Smooth muscle cell (in vitro differentiated cells): ENCODE measurements around the gene XYLT1. TPM values are rescaled to one million over a fixed set of nuclear protein-coding genes. Genes with fewer than 3 reads are reported as not detected.
"Not testable (repeated sequence)": the region's sequence is repeated elsewhere in the genome, so short reads cannot be mapped to it uniquely, and the experiment has no call there.

Experiments used
- DNase-seq: peaks from one replicate; lab custom pipeline; 2025; ENCODE audit not compliant: unreplicated experiment; lab: John Stamatoyannopoulos, UW
- H2AFZ ChIP-seq: fragments of 200-600 bp; sonication (generic); 2 replicates; pipeline ENCODE4 v1.6.0; 2016; ENCODE audit warnings: antibody characterized with exemption, low read depth, mild to moderate bottlenecking
- H3F3A ChIP-seq: fragments of 200-600 bp; sonication (generic); 2 replicates; pipeline ENCODE4 v1.6.0; 2017; ENCODE audit warnings: antibody characterized with exemption, low read depth
- H3K27ac ChIP-seq: fragments of 200-600 bp; sonication (generic); 2 replicates; pipeline ENCODE4 v1.5.1; 2016; ENCODE audit warnings: low read depth, mild to moderate bottlenecking
- H3K27me3 ChIP-seq: fragments of 200-600 bp; sonication (generic); 2 replicates; pipeline ENCODE4 v1.6.1; 2016; ENCODE audit warnings: low read depth, mild to moderate bottlenecking
- H3K36me3 ChIP-seq: fragments of 200-600 bp; sonication (generic); 2 replicates; pipeline ENCODE4 v1.5.1; 2016; ENCODE audit warnings: low read depth
- H3K4me1 ChIP-seq: fragments of 200-600 bp; sonication (generic); 2 replicates; pipeline ENCODE4 v1.5.1; 2016; ENCODE audit warnings: low read depth
- H3K4me2 ChIP-seq: fragments of 200-600 bp; sonication (generic); 2 replicates; pipeline ENCODE4 v1.6.0; 2016; ENCODE audit warnings: mild to moderate bottlenecking
- H3K4me3 ChIP-seq: fragments of 200-600 bp; sonication (generic); 2 replicates; pipeline ENCODE4 v1.5.1; 2016; ENCODE audit warnings: mild to moderate bottlenecking
- H3K79me2 ChIP-seq: fragments of 200-600 bp; sonication (generic); 2 replicates; pipeline ENCODE4 v1.6.0; 2016; ENCODE audit warnings: low read depth, mild to moderate bottlenecking
- H3K9ac ChIP-seq: fragments of 200-600 bp; sonication (generic); 2 replicates; pipeline ENCODE4 v1.6.0; 2016; ENCODE audit warnings: low read depth
- H3K9me3 ChIP-seq: fragments of 200-600 bp; sonication (generic); replicated peaks from 2 replicates; pipeline ENCODE4 v1.5.1; 2016; ENCODE audit warnings: low read depth
- H4K20me1 ChIP-seq: fragments of 200-600 bp; sonication (generic); 2 replicates; pipeline ENCODE4 v1.6.0; 2016; ENCODE audit warnings: low read depth
- WGBS: methylation state at CpG from one replicate; pipeline ENCODE4 v1.1.7; 2016; ENCODE audit warnings: low lambda C conversion rate; 5-methylcytosine and 5-hydroxymethylcytosine counted together
- polyA plus RNA-seq: library from polyadenylated mRNA; unstranded; fragments of >200 nt; fragmentation: Nextera tagmentation; extraction: Ambion mirVana; gene quantifications from 2 replicates; pipeline ENCODE4 v1.2.1, GENCODE V29; 2016
- total RNA-seq: library from RNA; depleted of rRNA; stranded (reverse); fragments of >200 nt; gene quantifications from 2 replicates; pipeline ENCODE4 v1.2.3, GENCODE V29; 2014
- TF ChIP-seq, protein P1 (sequence below): fragments of 200-600 bp; sonication (generic); IDR thresholded peaks from 2 replicates; pipeline ENCODE4 v1.5.1; 2017; ENCODE audit warnings: borderline replicate concordance, mild to moderate bottlenecking, antibody characterized with exemption; ENCODE audit not compliant: insufficient read depth, poor library complexity, severe bottlenecking

XYLT1 gene
- total and polyA plus RNA-seq, 2 experiments from 2014 or later: 9.5 to 19.9 TPM

DNA sequence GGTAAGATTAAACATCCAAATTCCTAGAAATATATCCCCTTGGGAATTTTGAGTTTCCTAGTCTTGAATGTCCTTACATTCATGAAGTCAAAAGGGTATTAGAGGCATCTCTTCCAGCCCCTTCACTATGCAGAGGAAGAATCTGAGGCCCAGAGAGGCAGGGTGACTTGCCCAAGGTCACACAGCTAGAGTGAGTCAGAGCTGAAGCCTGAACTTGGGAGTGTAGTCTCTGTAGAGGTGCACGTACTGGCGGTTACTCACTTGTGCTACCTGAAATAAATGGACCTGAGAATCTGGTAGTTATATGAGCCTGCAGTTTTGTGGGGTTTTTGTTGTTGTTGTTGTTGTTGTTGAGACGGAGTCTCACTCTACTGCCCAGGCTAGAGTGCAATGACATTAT lies 164.0 kb downstream of the XYLT1 start:
- H2AFZ ChIP-seq: no peak overlapping the region
- H3K27ac ChIP-seq: no peak overlapping the region

GRCh38 chr16:17306211-17306610 lies 164.5 kb downstream of the XYLT1 start:
- DNase-seq, H3K27me3 ChIP-seq, H3K27ac ChIP-seq, H3K36me3 ChIP-seq, H3K4me3 ChIP-seq, H3K4me1 ChIP-seq, H2AFZ ChIP-seq, H3K4me2 ChIP-seq, H3K9me3 ChIP-seq, H3K79me2 ChIP-seq, H3K9ac ChIP-seq, H3F3A ChIP-seq: not testable (repeated sequence)
- WGBS: 90% methylated on average over 9 of the region's 9 CpGs
- peaks cover 79% of the 10 kb centered on the region for H4K20me1 ChIP-seq

More for the DNA sequence above, 164.0 kb downstream of the XYLT1 start:
- TF ChIP-seq, protein P1, sequence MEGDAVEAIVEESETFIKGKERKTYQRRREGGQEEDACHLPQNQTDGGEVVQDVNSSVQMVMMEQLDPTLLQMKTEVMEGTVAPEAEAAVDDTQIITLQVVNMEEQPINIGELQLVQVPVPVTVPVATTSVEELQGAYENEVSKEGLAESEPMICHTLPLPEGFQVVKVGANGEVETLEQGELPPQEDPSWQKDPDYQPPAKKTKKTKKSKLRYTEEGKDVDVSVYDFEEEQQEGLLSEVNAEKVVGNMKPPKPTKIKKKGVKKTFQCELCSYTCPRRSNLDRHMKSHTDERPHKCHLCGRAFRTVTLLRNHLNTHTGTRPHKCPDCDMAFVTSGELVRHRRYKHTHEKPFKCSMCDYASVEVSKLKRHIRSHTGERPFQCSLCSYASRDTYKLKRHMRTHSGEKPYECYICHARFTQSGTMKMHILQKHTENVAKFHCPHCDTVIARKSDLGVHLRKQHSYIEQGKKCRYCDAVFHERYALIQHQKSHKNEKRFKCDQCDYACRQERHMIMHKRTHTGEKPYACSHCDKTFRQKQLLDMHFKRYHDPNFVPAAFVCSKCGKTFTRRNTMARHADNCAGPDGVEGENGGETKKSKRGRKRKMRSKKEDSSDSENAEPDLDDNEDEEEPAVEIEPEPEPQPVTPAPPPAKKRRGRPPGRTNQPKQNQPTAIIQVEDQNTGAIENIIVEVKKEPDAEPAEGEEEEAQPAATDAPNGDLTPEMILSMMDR: no peak
- H3K36me3 ChIP-seq: no peaks in the 10 kb centered on the region
- H3K9ac ChIP-seq: no peak overlapping the region
- H3F3A ChIP-seq: no peaks in the 10 kb centered on the region
- no peak for DNase-seq
- H3K9me3 ChIP-seq: no peaks in the 10 kb centered on the region
- no peaks in the 10 kb centered on the region for H3K79me2 ChIP-seq
- no peaks in the 10 kb centered on the region for H3K27me3 ChIP-seq
- peaks cover 78% of the 10 kb centered on the region for H4K20me1 ChIP-seq
- H3K4me1 ChIP-seq: no peaks in the 10 kb centered on the region
- 94% methylated on average over 3 of the region's 3 CpGs for WGBS
- no peak overlapping the region for H3K4me2 ChIP-seq
- no peak overlapping the region for H3K4me3 ChIP-seq

DNA sequence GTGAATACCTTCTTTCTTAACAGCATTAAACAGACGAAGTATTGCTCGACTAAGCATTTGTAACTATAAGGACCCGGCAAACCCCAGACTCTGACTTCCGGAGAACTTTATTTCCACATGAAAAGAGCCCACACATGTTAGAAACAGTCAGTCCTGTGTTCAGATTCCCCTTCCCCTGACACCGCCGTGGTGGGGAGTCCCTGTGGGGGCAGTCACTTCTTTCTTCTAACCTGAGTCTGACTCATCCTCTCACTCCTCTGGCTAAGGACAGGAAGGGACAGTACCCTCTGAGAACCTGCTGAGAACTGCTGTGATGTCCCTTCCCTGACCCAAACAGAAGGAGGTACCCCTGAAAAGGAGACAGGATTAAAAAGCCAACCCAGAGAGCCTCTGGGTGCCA lies 165.1 kb downstream of the XYLT1 start:
- H2AFZ ChIP-seq: no peak overlapping the region
- H3K4me2 ChIP-seq: no peak overlapping the region
- H3K79me2 ChIP-seq: no peaks in the 10 kb centered on the region
- H3K27ac ChIP-seq: no peak overlapping the region
- no peaks in the 10 kb centered on the region for H3K36me3 ChIP-seq
- peaks cover 79% of the 10 kb centered on the region for H4K20me1 ChIP-seq
- no peaks in the 10 kb centered on the region for H3K9me3 ChIP-seq
- 77% methylated on average over 6 of the region's 6 CpGs for WGBS
- H3K9ac ChIP-seq: no peak overlapping the region
- H3K4me1 ChIP-seq: no peaks in the 10 kb centered on the region
- no peaks in the 10 kb centered on the region for H3K27me3 ChIP-seq
- H3K4me3 ChIP-seq: no peak overlapping the region
- no peak for DNase-seq
- TF ChIP-seq, protein P1: no peak
- no peaks in the 10 kb centered on the region for H3F3A ChIP-seq

DNA sequence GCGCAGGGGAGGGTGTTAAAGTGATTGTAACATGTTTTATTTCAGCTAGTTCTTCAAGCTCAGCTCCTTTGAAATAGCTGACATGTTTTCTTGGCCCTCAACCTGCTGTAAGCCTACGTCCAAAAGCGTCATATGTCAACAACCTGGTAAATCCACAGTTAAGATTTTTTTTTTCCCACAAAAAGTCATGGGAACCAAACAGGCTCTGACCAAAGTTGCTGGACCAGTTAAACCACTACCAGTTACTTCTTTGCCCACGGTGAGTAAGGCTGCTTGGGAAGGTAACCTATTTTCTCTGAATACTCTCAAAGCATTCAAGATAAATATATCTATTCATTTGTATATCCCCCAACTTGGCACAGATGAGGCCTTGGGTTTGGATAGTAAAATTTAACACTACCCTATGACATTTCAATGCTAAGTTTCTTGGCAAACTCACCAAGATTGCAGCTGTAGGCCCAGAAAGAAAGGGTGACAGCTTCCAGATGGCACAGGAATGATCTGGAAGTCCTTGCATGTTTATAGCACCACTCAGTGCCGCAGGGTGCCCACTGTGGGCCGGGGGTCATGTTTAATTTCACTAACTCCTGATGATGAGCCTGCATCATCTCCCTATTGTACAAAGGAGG lies 166.2 kb downstream of the XYLT1 start:
- H2AFZ ChIP-seq: no peak overlapping the region
- TF ChIP-seq, protein P1: no peak
- H3K9ac ChIP-seq: no peak overlapping the region
- H3K36me3 ChIP-seq: no peaks in the 10 kb centered on the region
- no peak overlapping the region for H3K4me3 ChIP-seq
- H3K4me1 ChIP-seq: peaks cover 5% of the 10 kb centered on the region
- 44% methylated on average over 6 of the region's 6 CpGs for WGBS
- no peaks in the 10 kb centered on the region for H3K27me3 ChIP-seq
- no peak for DNase-seq
- peak overlapping the region; percentile 27 for H3K4me2 ChIP-seq
- H3K27ac ChIP-seq: peak overlapping the region; percentile 52
- peaks cover 82% of the 10 kb centered on the region for H4K20me1 ChIP-seq
- no peaks in the 10 kb centered on the region for H3K79me2 ChIP-seq
- no peaks in the 10 kb centered on the region for H3K9me3 ChIP-seq
- no peaks in the 10 kb centered on the region for H3F3A ChIP-seq
